Endothelial cell of umbilical vein (primary cell): ENCODE data around the gene HDHD5. TPM values are rescaled to one million over a fixed set of nuclear protein-coding genes. Genes with fewer than 3 reads are reported as not detected.

Experiments used
- BruUV-seq: library from RNA; stranded (reverse); fragments of 400-500 nt; replicated peaks from 2 replicates; lab custom pipeline; 2021; lab: Mats Ljungman, UMichigan
- CTCF ChIA-PET: fragments of 300-600, 350-600 bp; sonication (Branson Sonifier 250); formaldehyde crosslinking; loops from one replicate; lab custom pipeline; 2021; ENCODE audit warnings: antibody characterized with exemption, inconsistent platforms; lab: Charles Lee
- POLR2A ChIA-PET: fragments of 300-600, 350-600 bp; sonication (Branson Sonifier 250); formaldehyde crosslinking; loops from one replicate; lab custom pipeline; 2021; ENCODE audit warnings: antibody characterized with exemption, inconsistent platforms; lab: Charles Lee
- DNase-seq: peaks from one replicate; pipeline ENCODE4 v3.0.0-alpha.2; 2011; ENCODE audit warnings: low read depth, low spot score
- FAIRE-seq: peaks from 2 replicates; lab custom pipeline; 2011; peaks lifted over from hg19 to GRCh38; lab: Jason Lieb, UNC
- H2AFZ ChIP-seq: 2 replicates; pipeline ENCODE4 v1.6.0; 2012; ENCODE audit warnings: low read depth, low read length, control low read depth, inconsistent platforms
- H3K27ac ChIP-seq: 2 replicates; pipeline ENCODE4 v1.5.1; 2011; ENCODE audit warnings: low read depth, mild to moderate bottlenecking, control low read depth, low read length, moderate library complexity; ENCODE audit not compliant: insufficient read depth
- H3K27me3 ChIP-seq, 2 experiments: 2 replicates each; pipeline versions ENCODE4 v1.6.0 to v1.6.1; 2011; ENCODE audit warnings: low read length in 2 of 2, mixed read lengths in 1 of 2; ENCODE audit not compliant: control insufficient read depth in 2 of 2, insufficient read depth in 2 of 2
- H3K36me3 ChIP-seq, 2 experiments: 2 replicates in 1 of 2; 3 replicates in 1 of 2; pipeline ENCODE4 v1.5.1; 2011; ENCODE audit warnings: low read length in 2 of 2, mild to moderate bottlenecking in 1 of 2, moderate library complexity in 1 of 2; ENCODE audit not compliant: control insufficient read depth in 2 of 2, insufficient read depth in 2 of 2; ENCODE audit errors: extremely low read depth in 1 of 2
- H3K4me1 ChIP-seq: 3 replicates; pipeline ENCODE4 v1.5.1; 2011; ENCODE audit warnings: mild to moderate bottlenecking, low read length; ENCODE audit not compliant: control insufficient read depth, insufficient read depth; ENCODE audit errors: extremely low read depth
- H3K4me2 ChIP-seq: 2 replicates; pipeline ENCODE4 v1.6.1; 2011; ENCODE audit warnings: low read length, control low read depth, mixed read lengths; ENCODE audit not compliant: insufficient read depth
- H3K4me3 ChIP-seq, 3 experiments: fragments of 200-600 bp in 1 of 3; sonication (generic), shearing (Covaris generic) in 1 of 3; replicated peaks in 1 of 3; 2 replicates each; pipeline ENCODE4 v1.5.1; 2011 to 2016; ENCODE audit warnings: control low read depth in 3 of 3, low read length in 3 of 3, mild to moderate bottlenecking in 2 of 3, inconsistent platforms in 1 of 3, low read depth in 1 of 3, moderate library complexity in 1 of 3; ENCODE audit not compliant: insufficient read depth in 1 of 3
- H3K79me2 ChIP-seq: 2 replicates; pipeline ENCODE4 v1.6.0; 2012; ENCODE audit warnings: low read length, inconsistent platforms; ENCODE audit not compliant: control insufficient read depth, insufficient read depth
- H3K9ac ChIP-seq: replicated peaks from 2 replicates; pipeline ENCODE3; 2011; ENCODE audit warnings: low read length, control low read depth; ENCODE audit not compliant: insufficient read depth; ENCODE audit errors: extremely low read depth
- H3K9me1 ChIP-seq: replicated peaks from 3 replicates; pipeline ENCODE4 v1.6.0; 2011; ENCODE audit warnings: mild to moderate bottlenecking, low read length; ENCODE audit not compliant: control insufficient read depth, insufficient read depth; ENCODE audit errors: extremely low read depth
- H3K9me3 ChIP-seq: replicated peaks from 2 replicates; pipeline ENCODE4 v1.5.1; 2012; ENCODE audit warnings: low read length, inconsistent platforms; ENCODE audit not compliant: control insufficient read depth, insufficient read depth
- H4K20me1 ChIP-seq: replicated peaks from 2 replicates; pipeline ENCODE3; 2011; ENCODE audit warnings: mild to moderate bottlenecking, low read length; ENCODE audit not compliant: control insufficient read depth, insufficient read depth; ENCODE audit errors: extremely low read depth
- EZH2 ChIP-seq: IDR thresholded peaks from 2 replicates; pipeline ENCODE4 v1.6.1; 2012; ENCODE audit warnings: borderline replicate concordance, low read depth, mild to moderate bottlenecking, moderate library complexity, low read length, inconsistent platforms; ENCODE audit not compliant: severe bottlenecking
- FOS ChIP-seq: IDR thresholded peaks from 2 replicates; pipeline ENCODE4 v1.6.1; 2011; ENCODE audit warnings: mild to moderate bottlenecking, low read length, moderate library complexity, borderline replicate concordance; ENCODE audit not compliant: insufficient read depth
- GATA2 ChIP-seq: IDR thresholded peaks from 2 replicates; pipeline ENCODE4 v1.7.0; 2011; ENCODE audit warnings: low read depth, mild to moderate bottlenecking, moderate library complexity, mixed read lengths, low read length; ENCODE audit not compliant: insufficient read length, insufficient read depth
- JUN ChIP-seq: IDR thresholded peaks from 2 replicates; pipeline ENCODE4 v1.6.1; 2011; ENCODE audit warnings: borderline replicate concordance, low read depth; ENCODE audit not compliant: insufficient read length, insufficient read depth
- MYC ChIP-seq: IDR thresholded peaks from one replicate; pipeline ENCODE4 v1.6.1; 2011; ENCODE audit warnings: mild to moderate bottlenecking, low read depth, low read length
- dilution Hi-C: fragments of 300-500 bp; cut with MboI; formaldehyde crosslinking; loops from one replicate; pipeline ENCODE4 v1.15.0; 2019; ENCODE audit warnings: low sequenced_read_pairs; ENCODE audit not compliant: extremely low pct_ligation_motif_present
- intact Hi-C: fragments of 100-400 bp; cut with micrococcal nuclease; formaldehyde crosslinking; loops from one replicate; pipeline ENCODE4 v1.10.0; 2022
- polyA plus RNA-seq, 4 experiments: library from polyadenylated mRNA; depleted of rRNA in 3 of 4; stranded (reverse) in 3 of 4; unstranded in 1 of 4; fragments of >200 nt; gene quantifications; 2 replicates each; pipeline versions ENCODE4 v1.2.1 to v1.2.3, GENCODE V29; 2011 to 2012; ENCODE audit warnings: missing spikeins in 1 of 4
- total RNA-seq: library from RNA; stranded (reverse); gene quantifications from 2 replicates; pipeline ENCODE4 v1.2.3, GENCODE V29; 2021
- TF ChIP-seq, protein P1 (sequence below), 2 donors: IDR thresholded peaks; 1 replicate in 1 of 2; 2 replicates in 1 of 2; pipeline ENCODE4 v1.5.1; 2011; ENCODE audit warnings: low read length in 2 of 2, mild to moderate bottlenecking in 2 of 2, moderate library complexity in 2 of 2, control low read depth in 1 of 2, inconsistent platforms in 1 of 2, low read depth in 1 of 2; ENCODE audit not compliant: insufficient read depth in 1 of 2; ENCODE audit errors: extremely low read depth in 1 of 2
- TF ChIP-seq, protein P2 (sequence below): IDR thresholded peaks from 2 replicates; pipeline ENCODE4 v1.6.1; 2011; ENCODE audit not compliant: insufficient read depth, insufficient read length

The HDHD5 gene
- total and polyA plus RNA-seq, 2 donors (not counting 3 experiments of a cell fraction or from before 2014, with no cell fraction given), result 28.1 to 54.1 TPM

DNA sequence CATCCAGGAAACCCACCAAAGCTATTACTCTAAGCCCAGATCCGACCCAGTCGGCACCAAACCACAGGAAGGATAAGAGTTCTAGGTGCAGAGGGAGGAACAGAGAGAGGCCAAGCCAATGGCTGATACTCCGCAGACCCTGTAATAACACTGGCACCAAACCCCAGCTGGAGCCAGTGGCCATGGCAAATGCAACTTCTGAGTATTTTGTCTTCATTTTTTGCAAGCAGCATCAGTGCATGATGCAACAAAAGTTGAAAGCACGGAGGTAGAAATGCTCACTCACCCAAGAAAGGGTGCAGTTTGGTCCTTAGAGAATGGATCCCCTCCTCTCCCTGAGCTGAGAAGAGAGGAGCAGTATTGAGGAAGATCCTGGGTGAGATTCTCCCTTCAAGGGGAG, 40.7 kb downstream of the HDHD5 start:
- BruUV-seq, result no TSS peak
- intact Hi-C loops (no loop called here), dilution Hi-C loops (no loop called here)
- no peak overlapping the region for H3K4me2 ChIP-seq
- no peak overlapping the region for H3K9ac ChIP-seq
- H3K27ac ChIP-seq, result no peak overlapping the region
- no peak for FAIRE-seq
- ChIA-PET CTCF (no interaction called here), POLR2A (no interaction called here)
- H4K20me1 ChIP-seq, result no peaks in the 10 kb centered on the region
- no peaks in the 10 kb centered on the region for H3K9me3 ChIP-seq
- H3K4me1 ChIP-seq, result peaks cover 6% of the 10 kb centered on the region
- H3K36me3 ChIP-seq, result no peaks in the 10 kb centered on the region
- no peak overlapping the region for H2AFZ ChIP-seq
- DNase-seq, result no peak
- H3K79me2 ChIP-seq, result no peaks in the 10 kb centered on the region
- no peak overlapping the region for H3K4me3 ChIP-seq
- peaks cover 25% of the 10 kb centered on the region in 2 experiments for H3K27me3 ChIP-seq
- TF ChIP-seq FOS, result no peak
- TF ChIP-seq GATA2, result no peak
- TF ChIP-seq, protein P1, sequence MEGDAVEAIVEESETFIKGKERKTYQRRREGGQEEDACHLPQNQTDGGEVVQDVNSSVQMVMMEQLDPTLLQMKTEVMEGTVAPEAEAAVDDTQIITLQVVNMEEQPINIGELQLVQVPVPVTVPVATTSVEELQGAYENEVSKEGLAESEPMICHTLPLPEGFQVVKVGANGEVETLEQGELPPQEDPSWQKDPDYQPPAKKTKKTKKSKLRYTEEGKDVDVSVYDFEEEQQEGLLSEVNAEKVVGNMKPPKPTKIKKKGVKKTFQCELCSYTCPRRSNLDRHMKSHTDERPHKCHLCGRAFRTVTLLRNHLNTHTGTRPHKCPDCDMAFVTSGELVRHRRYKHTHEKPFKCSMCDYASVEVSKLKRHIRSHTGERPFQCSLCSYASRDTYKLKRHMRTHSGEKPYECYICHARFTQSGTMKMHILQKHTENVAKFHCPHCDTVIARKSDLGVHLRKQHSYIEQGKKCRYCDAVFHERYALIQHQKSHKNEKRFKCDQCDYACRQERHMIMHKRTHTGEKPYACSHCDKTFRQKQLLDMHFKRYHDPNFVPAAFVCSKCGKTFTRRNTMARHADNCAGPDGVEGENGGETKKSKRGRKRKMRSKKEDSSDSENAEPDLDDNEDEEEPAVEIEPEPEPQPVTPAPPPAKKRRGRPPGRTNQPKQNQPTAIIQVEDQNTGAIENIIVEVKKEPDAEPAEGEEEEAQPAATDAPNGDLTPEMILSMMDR (IDR thresholded peaks at IDR 0.05; ENCODE audit: extremely low read depth in 1 of 2, insufficient read depth in 1 of 2, low read depth in 1 of 2, low read length in 2 of 2), result no peak
- no peak for TF ChIP-seq EZH2
- TF ChIP-seq MYC, result no peak
- TF ChIP-seq, protein P2, sequence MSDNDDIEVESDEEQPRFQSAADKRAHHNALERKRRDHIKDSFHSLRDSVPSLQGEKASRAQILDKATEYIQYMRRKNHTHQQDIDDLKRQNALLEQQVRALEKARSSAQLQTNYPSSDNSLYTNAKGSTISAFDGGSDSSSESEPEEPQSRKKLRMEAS, result no peak
- no peak for TF ChIP-seq JUN
- no peaks in the 10 kb centered on the region for H3K9me1 ChIP-seq
